ENCODE data around the gene NTRK3. TPM values are rescaled to one million over a fixed set of nuclear protein-coding genes. Genes with fewer than 3 reads are reported as not detected.
A peak's percentile ranks its signal among the peaks of the same experiment; 100 is the strongest.

The NTRK3 gene
- total and polyA plus RNA-seq, 2 of the 13 experiments (the other 11 are each of a cell fraction or from before 2014, with no cell fraction given) = not detected

DNA sequence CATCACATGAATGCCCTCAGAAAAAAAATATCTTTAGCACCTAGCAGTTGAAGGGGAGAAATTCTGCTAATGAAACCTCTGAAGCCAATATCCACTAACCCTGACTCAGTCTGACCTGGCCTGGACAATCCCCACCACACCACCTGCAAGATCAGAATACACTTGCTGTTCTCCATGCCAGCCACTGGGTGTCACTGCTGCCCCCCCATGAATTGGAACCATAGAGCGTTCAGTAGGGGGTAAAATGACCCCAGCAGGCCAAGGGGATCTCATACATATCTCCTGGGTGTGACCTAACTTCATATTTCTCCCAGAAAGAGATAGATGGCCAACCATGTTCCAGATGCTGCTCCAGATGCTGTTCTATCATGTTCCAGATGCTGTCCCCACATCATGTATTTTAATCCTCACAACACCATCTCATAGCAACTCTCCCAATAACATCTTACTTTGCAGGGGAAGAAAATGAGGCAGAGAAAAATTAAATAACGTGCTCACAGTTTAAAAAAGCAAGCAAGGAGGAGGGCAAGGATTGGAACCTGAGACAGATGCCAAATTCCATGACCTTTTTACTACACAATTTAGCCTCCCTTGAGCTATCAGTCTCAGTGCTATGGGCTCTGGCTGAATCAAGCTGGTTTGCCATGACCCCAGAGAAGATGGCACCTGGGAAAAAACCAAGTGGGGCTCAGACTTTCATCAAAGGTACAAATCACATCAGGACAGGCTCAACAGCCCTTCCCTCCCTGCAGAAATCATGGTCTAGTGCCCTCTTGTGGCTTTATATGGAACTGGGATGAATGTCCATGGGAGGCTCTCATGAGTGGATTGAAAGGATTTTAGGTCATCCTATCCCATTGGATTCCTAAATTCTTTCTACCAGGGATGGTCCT is 12.4 kb downstream of the NTRK3 start:
- no TSS peak for BruUV-seq (replicated peaks)
- H3K4me1 ChIP-seq (ENCODE audit: insufficient read depth, low read length) = no peaks in the 10 kb centered on the region
- ChIA-PET CTCF (ENCODE audit: low intra/inter-chr PET ratio, low total read pairs) (interaction anchor here (0.9 kb wide), 1 partner anchor 206 kb away, joined by 3 read pairs; no protein-coding TSS in a partner anchor), POLR2A (no interaction called here)
- peak; percentile 28 for DNase-seq (ENCODE audit: low spot score)
- 0% methylated on average over 1 of the region's 2 CpGs for WGBS (ENCODE audit: low lambda C conversion rate)
- TF ChIP-seq RBFOX2 (IDR thresholded peaks at IDR 0.05; ENCODE audit: low read depth, low read length) (no peak), ONECUT2 (CRISPR knock-in tag; IDR thresholded peaks at IDR 0.05) (no peak), HIVEP1 (CRISPR knock-in tag; IDR thresholded peaks at IDR 0.05) (no peak), GPN1 (CRISPR knock-in tag; IDR thresholded peaks at IDR 0.05; ENCODE audit: borderline replicate concordance) (no peak), EHMT2 (IDR thresholded peaks at IDR 0.05; ENCODE audit: borderline replicate concordance, low read depth, low read length) (peak; percentile 67), TEAD3 (CRISPR knock-in tag; optimal IDR thresholded peaks at IDR 0.05; ENCODE audit: borderline replicate concordance) (peak; percentile 56), ZNF7 (CRISPR knock-in tag; IDR thresholded peaks at IDR 0.05) (no peak)
- TF ChIP-seq, protein P1, sequence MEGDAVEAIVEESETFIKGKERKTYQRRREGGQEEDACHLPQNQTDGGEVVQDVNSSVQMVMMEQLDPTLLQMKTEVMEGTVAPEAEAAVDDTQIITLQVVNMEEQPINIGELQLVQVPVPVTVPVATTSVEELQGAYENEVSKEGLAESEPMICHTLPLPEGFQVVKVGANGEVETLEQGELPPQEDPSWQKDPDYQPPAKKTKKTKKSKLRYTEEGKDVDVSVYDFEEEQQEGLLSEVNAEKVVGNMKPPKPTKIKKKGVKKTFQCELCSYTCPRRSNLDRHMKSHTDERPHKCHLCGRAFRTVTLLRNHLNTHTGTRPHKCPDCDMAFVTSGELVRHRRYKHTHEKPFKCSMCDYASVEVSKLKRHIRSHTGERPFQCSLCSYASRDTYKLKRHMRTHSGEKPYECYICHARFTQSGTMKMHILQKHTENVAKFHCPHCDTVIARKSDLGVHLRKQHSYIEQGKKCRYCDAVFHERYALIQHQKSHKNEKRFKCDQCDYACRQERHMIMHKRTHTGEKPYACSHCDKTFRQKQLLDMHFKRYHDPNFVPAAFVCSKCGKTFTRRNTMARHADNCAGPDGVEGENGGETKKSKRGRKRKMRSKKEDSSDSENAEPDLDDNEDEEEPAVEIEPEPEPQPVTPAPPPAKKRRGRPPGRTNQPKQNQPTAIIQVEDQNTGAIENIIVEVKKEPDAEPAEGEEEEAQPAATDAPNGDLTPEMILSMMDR (CRISPR knock-in tag; IDR thresholded peaks at IDR 0.05) = peak; percentile 70
- TF ChIP-seq, protein P2, sequence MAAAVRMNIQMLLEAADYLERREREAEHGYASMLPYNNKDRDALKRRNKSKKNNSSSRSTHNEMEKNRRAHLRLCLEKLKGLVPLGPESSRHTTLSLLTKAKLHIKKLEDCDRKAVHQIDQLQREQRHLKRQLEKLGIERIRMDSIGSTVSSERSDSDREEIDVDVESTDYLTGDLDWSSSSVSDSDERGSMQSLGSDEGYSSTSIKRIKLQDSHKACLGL (CRISPR knock-in tag; IDR thresholded peaks at IDR 0.05) = no peak
- TF ChIP-seq, protein P3, sequence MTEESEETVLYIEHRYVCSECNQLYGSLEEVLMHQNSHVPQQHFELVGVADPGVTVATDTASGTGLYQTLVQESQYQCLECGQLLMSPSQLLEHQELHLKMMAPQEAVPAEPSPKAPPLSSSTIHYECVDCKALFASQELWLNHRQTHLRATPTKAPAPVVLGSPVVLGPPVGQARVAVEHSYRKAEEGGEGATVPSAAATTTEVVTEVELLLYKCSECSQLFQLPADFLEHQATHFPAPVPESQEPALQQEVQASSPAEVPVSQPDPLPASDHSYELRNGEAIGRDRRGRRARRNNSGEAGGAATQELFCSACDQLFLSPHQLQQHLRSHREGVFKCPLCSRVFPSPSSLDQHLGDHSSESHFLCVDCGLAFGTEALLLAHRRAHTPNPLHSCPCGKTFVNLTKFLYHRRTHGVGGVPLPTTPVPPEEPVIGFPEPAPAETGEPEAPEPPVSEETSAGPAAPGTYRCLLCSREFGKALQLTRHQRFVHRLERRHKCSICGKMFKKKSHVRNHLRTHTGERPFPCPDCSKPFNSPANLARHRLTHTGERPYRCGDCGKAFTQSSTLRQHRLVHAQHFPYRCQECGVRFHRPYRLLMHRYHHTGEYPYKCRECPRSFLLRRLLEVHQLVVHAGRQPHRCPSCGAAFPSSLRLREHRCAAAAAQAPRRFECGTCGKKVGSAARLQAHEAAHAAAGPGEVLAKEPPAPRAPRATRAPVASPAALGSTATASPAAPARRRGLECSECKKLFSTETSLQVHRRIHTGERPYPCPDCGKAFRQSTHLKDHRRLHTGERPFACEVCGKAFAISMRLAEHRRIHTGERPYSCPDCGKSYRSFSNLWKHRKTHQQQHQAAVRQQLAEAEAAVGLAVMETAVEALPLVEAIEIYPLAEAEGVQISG (CRISPR knock-in tag; IDR thresholded peaks at IDR 0.05) = peak; percentile 79
- TF ChIP-seq, protein P4, sequence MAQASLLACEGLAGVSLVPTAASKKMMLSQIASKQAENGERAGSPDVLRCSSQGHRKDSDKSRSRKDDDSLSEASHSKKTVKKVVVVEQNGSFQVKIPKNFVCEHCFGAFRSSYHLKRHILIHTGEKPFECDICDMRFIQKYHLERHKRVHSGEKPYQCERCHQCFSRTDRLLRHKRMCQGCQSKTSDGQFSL (CRISPR knock-in tag; IDR thresholded peaks at IDR 0.05) = peak; percentile 95
- no peaks in the 10 kb centered on the region for H3K36me3 ChIP-seq (replicated peaks in 1 of 2; ENCODE audit: control insufficient read depth in 1 of 2, insufficient read depth in 2 of 2, low read length in 2 of 2)
- in situ Hi-C loops (cut with HindIII; ENCODE audit: extremely low pct_ligation_motif_present, low pct_unique_long_range_greater_than_20kb) (loop anchor here (10.0 kb wide), 3 partner anchors 201 to 1619 kb away; no protein-coding TSS in a partner anchor), intact Hi-C loops (cut with micrococcal nuclease; ENCODE audit: unreplicated experiment) (no loop called here)
- ATAC-seq = peak; percentile 61
- H3K79me2 ChIP-seq (ENCODE audit: insufficient read depth, low read length) = no peaks in the 10 kb centered on the region
- H3K9me3 ChIP-seq (ENCODE audit: low read length) = no peaks in the 10 kb centered on the region
- peaks cover 3 to 4% of the 10 kb centered on the region in 2 experiments; a peak in 2 of 5 replicates for H3K27me3 ChIP-seq (ENCODE audit: control insufficient read depth in 1 of 2, insufficient read depth in 2 of 2, low read length in 2 of 2)
- no peak overlapping the region for H3K4me2 ChIP-seq (ENCODE audit: low read depth, low read length)
- H3K27ac ChIP-seq (ENCODE audit: extremely low read length, insufficient read depth, low read length) = no peak overlapping the region
- H2AFZ ChIP-seq (ENCODE audit: low read length) = no peak overlapping the region
- no peak for FAIRE-seq
- no peak overlapping the region for H3K4me3 ChIP-seq (replicated peaks in 1 of 3; ENCODE audit: insufficient read depth in 1 of 3, low read depth in 2 of 3, low read length in 3 of 3)
- no peaks in the 10 kb centered on the region for H4K20me1 ChIP-seq (ENCODE audit: insufficient read depth, low read length)
- H3K9ac ChIP-seq (ENCODE audit: insufficient read depth, low read depth, low read length) = no peak overlapping the region
